Measurements from ENCODE around the gene SCYGR5. TPM values are rescaled to one million over a fixed set of nuclear protein-coding genes. Genes with fewer than 3 reads are reported as not detected.

Gene SCYGR5
- total RNA-seq, 4 donors from 2014 or later = not detected

- H3K9me3 ChIP-seq = no peaks in the 10 kb centered on the region
- no peak for DNase-seq
- 86 to 90% methylated on average over 3 of the region's 3 CpGs for WGBS, 2 donors
- no peak for TF ChIP-seq CTCF (IDR thresholded peaks at IDR 0.05)
- TF ChIP-seq POLR2A (IDR thresholded peaks at IDR 0.05) = no peak
- H3K4me3 ChIP-seq (replicated peaks in 1 of 3) = no peak overlapping the region
- no peak overlapping the region for H3K27ac ChIP-seq
- H3K4me1 ChIP-seq = no peaks in the 10 kb centered on the region
- intact Hi-C loops (cut with DNase I) = no loop called here
- no peaks in the 10 kb centered on the region for H3K27me3 ChIP-seq
- no peaks in the 10 kb centered on the region for H3K36me3 ChIP-seq
These were observed 35.0 kb downstream of the SCYGR5 start for GRCh38 chr2:227701556-227701955.

- Histone ChIP-seq H3K4me3 (replicated peaks in 1 of 3) (no peak overlapping the region), H3K4me1 (no peaks in the 10 kb centered on the region), H3K36me3 (no peaks in the 10 kb centered on the region), H3K9me3 (no peaks in the 10 kb centered on the region), H3K27ac (no peak overlapping the region), H3K27me3 (no peaks in the 10 kb centered on the region)
- WGBS, 2 donors = 52 to 60% methylated on average over 4 of the region's 4 CpGs
- DNase-seq = no peak
- intact Hi-C loops (cut with DNase I) = no loop called here
- TF ChIP-seq CTCF (IDR thresholded peaks at IDR 0.05) = no peak
These were observed 36.7 kb downstream of the SCYGR5 start for GRCh38 chr2:227703280-227703732.

GRCh38 chr2:227703961-227704360 lies 37.4 kb downstream of the SCYGR5 start:
- no peak overlapping the region for H3K27ac ChIP-seq
- H3K9me3 ChIP-seq = no peaks in the 10 kb centered on the region
- intact Hi-C loops (cut with DNase I) = no loop called here
- DNase-seq = no peak
- H3K4me1 ChIP-seq = no peaks in the 10 kb centered on the region
- no peaks in the 10 kb centered on the region for H3K27me3 ChIP-seq
- TF ChIP-seq CTCF (IDR thresholded peaks at IDR 0.05) (no peak), POLR2A (IDR thresholded peaks at IDR 0.05) (no peak)
- H3K36me3 ChIP-seq = no peaks in the 10 kb centered on the region
- 60 to 62% methylated on average over 3 of the region's 3 CpGs for WGBS, 2 donors
- no peak overlapping the region for H3K4me3 ChIP-seq (replicated peaks in 1 of 3)

GRCh38 chr2:227706859-227707258 lies 40.3 kb downstream of the SCYGR5 start:
- H3K36me3 ChIP-seq = no peaks in the 10 kb centered on the region
- intact Hi-C loops (cut with DNase I) = no loop called here
- no peaks in the 10 kb centered on the region for H3K4me1 ChIP-seq
- H3K9me3 ChIP-seq = no peaks in the 10 kb centered on the region
- TF ChIP-seq POLR2A (IDR thresholded peaks at IDR 0.05) (no peak), CTCF (IDR thresholded peaks at IDR 0.05) (no peak)
- no peak overlapping the region for H3K4me3 ChIP-seq (replicated peaks in 1 of 3)
- H3K27me3 ChIP-seq = no peaks in the 10 kb centered on the region
- 80 to 81% methylated on average over 4 of the region's 4 CpGs for WGBS, 2 donors
- H3K27ac ChIP-seq = no peak overlapping the region
- DNase-seq = no peak

- H3K4me3 ChIP-seq (replicated peaks in 1 of 3) = no peak overlapping the region
- no peak overlapping the region for H3K27ac ChIP-seq
- H3K27me3 ChIP-seq = no peaks in the 10 kb centered on the region
- WGBS, 2 donors = 78 to 88% methylated on average over 6 of the region's 6 CpGs
- TF ChIP-seq POLR2A (IDR thresholded peaks at IDR 0.05) (no peak), CTCF (IDR thresholded peaks at IDR 0.05) (no peak)
- intact Hi-C loops (cut with DNase I) = no loop called here
- DNase-seq = no peak
- H3K9me3 ChIP-seq = no peaks in the 10 kb centered on the region
- no peaks in the 10 kb centered on the region for H3K4me1 ChIP-seq
- H3K36me3 ChIP-seq = no peaks in the 10 kb centered on the region
These were observed 40.8 kb downstream of the SCYGR5 start for GRCh38 chr2:227707390-227707789.
